RWPE1 (cell line): ENCODE measurements around the gene TNFSF8.
A peak's percentile ranks its signal among the peaks of the same experiment; 100 is the strongest.

Source experiments
- CTCF ChIA-PET: fragments of 350-600 bp; sonication (Branson Sonifier 250); formaldehyde crosslinking; extraction: SDS; loops from one replicate; lab custom pipeline; 2021; lab: Yijun Ruan, JAX
- POLR2A ChIA-PET: fragments of 400-600 bp; formaldehyde crosslinking; extraction: SDS; loops from one replicate; lab custom pipeline; 2020; ENCODE audit warnings: antibody characterized with exemption; ENCODE audit not compliant: low non-redundant PET; lab: Yijun Ruan, JAX
- DNase-seq: peaks from one replicate; pipeline ENCODE4 v3.0.0; 2012; ENCODE audit warnings: low spot score
- H3K27ac ChIP-seq: fragments of 450-650 bp; 2 replicates; pipeline ENCODE4 v1.5.1; 2017
- CTCF ChIP-seq: fragments of 450-650 bp; conservative IDR thresholded peaks from 2 replicates; pipeline ENCODE4 v1.5.1; 2017; ENCODE audit warnings: low read depth, mild to moderate bottlenecking

The TNFSF8 gene

GRCh38 chr9:114913217-114913616 lies 17.2 kb downstream of the TNFSF8 start:
- ChIA-PET POLR2A (no interaction called here), CTCF (interaction anchor here (0.6 to 2.5 kb wide), 3 partner anchors 232 to 510 kb away, joined by 3 to 11 read pairs (median 3); partner anchors contain the start of gene TEX48)

GRCh38 chr9:114911167-114911821 lies 19.1 kb downstream of the TNFSF8 start:
- DNase-seq: peak; percentile 87
- ChIA-PET CTCF (interaction anchor here (0.6 to 3.6 kb wide), 11 partner anchors 10 to 1894 kb away, joined by 3 to 29 read pairs (median 6); partner anchors contain the start of gene TEX48), POLR2A (no interaction called here)
- H3K27ac ChIP-seq: no peak overlapping the region
- TF ChIP-seq CTCF: peak; percentile 98

More at GRCh38 chr9:114913217-114913616, 17.2 kb downstream of the TNFSF8 start:
- DNase-seq: no peak
- no peak for TF ChIP-seq CTCF
- no peak overlapping the region for H3K27ac ChIP-seq

GRCh38 chr9:114910541-114910940 lies 19.9 kb downstream of the TNFSF8 start:
- DNase-seq: no peak
- no peak for TF ChIP-seq CTCF
- no peak overlapping the region for H3K27ac ChIP-seq
- ChIA-PET POLR2A (no interaction called here), CTCF (interaction anchor here (0.5 to 3.6 kb wide), 17 partner anchors 11 to 1895 kb away, joined by 3 to 29 read pairs (median 4); partner anchors contain the start of gene TEX48)

DNA sequence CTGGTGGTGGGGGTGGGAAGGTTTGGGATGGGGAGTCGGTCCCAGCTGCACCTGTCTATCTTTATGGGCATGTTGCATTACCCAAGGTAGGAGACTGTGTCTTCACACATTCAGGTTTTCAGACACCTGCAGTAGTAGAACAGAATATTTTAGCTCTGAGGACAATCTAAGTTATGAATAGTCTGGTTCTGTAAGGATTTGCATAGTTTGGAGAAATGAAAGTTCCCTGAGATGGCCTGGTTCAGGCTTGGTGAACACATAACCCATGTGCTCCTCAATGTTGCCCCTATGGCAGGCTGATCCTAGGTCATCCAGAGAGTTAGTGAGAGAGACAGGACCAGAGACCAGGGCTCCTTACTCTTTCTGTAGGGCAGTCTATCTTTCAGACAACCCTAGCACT lies 20.7 kb downstream of the TNFSF8 start:
- no peak for TF ChIP-seq CTCF
- no peak for DNase-seq
- no peak overlapping the region for H3K27ac ChIP-seq
- ChIA-PET CTCF (interaction anchor here (0.5 to 3.6 kb wide), 10 partner anchors 105 to 1405 kb away, joined by 3 to 29 read pairs (median 4); partner anchors contain the start of gene TEX48), POLR2A (no interaction called here)

DNA sequence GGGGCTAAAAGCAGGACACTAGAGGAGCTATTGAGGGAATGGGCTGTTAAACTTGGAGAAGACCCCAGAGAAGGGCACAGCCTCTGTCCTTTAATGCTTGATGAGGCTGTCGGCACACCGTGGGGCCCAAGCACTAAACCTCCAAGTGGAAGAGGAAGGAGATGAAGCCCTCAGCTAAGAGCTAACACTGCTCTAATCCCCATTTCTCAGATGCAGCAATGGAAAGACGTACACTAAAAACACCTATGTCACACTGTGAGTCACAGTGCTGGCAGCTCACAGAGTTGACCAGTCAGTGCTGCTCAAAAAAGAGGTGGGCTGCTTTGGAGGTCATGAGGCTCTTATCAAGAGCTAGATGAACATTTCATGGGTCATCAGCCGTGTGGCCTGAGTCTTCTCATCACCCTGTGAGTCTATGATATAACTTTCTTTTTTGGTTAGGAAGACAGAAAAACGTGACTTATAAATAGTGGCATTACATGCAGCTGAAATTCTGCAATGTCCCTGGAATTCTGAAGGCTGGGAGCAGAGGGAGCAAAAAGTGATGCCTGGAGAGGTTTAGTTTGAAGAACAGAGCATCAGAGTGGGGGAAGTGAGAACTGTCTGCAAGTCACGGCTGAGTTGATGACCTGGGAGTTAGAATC lies 21.5 kb downstream of the TNFSF8 start:
- H3K27ac ChIP-seq: peak overlapping the region; percentile 61; the same call in 1 of the 2 replicates
- no peak for TF ChIP-seq CTCF
- ChIA-PET CTCF (interaction anchor here (0.6 to 3.6 kb wide), 10 partner anchors 56 to 256 kb away, joined by 3 to 29 read pairs (median 4); partner anchors contain the start of genes TEX48 and TNFSF15), POLR2A (no interaction called here)
- no peak for DNase-seq

GRCh38 chr9:114908104-114908622 lies 22.2 kb downstream of the TNFSF8 start:
- CTCF ChIA-PET: interaction anchor here (0.6 to 3.6 kb wide), 14 partner anchors 25 to 316 kb away, joined by 3 to 29 read pairs (median 4); partner anchors contain the start of genes TEX48 and TNFSF15
- H3K27ac ChIP-seq: peak overlapping the region; percentile 61
- POLR2A ChIA-PET: interaction anchor here (0.6 kb wide), 1 partner anchor 165 kb away, joined by 3 read pairs; no protein-coding TSS in a partner anchor
- peak; percentile 97 for DNase-seq
- no peak for TF ChIP-seq CTCF
